MG63 (cell line): Measurements from ENCODE around the gene FIGLA. TPM values are rescaled to one million over a fixed set of nuclear protein-coding genes. Genes with fewer than 3 reads are reported as not detected.
"Not testable (repeated sequence)": the region's sequence is repeated elsewhere in the genome, so short reads cannot be mapped to it uniquely, and the experiment has no call there.

Experiments used
- DNase-seq: peaks from one replicate; pipeline ENCODE4 v3.0.0-alpha.2; 2020
- H3K27me3 ChIP-seq: fragments of 250-450 bp; sonication (Bioruptor Pico); 2 replicates; pipeline ENCODE4 v1.5.1; 2020; ENCODE audit warnings: mild to moderate bottlenecking, moderate library complexity
- H3K36me3 ChIP-seq: fragments of 250-450 bp; sonication (Bioruptor Pico); 2 replicates; pipeline ENCODE4 v1.5.1; 2020; ENCODE audit warnings: mild to moderate bottlenecking, moderate library complexity
- H3K4me3 ChIP-seq: fragments of 250-450 bp; sonication (Bioruptor Pico); 2 replicates; pipeline ENCODE4 v1.5.1; 2020; ENCODE audit warnings: mild to moderate bottlenecking, moderate library complexity
- H3K9me3 ChIP-seq: fragments of 250-450 bp; sonication (Bioruptor Pico); 2 replicates; pipeline ENCODE4 v1.5.1; 2020; ENCODE audit warnings: mild to moderate bottlenecking, moderate library complexity
- total RNA-seq: library from RNA; depleted of rRNA; stranded (reverse); fragments of >200 nt; shearing (Covaris generic); gene quantifications from 2 replicates; pipeline ENCODE4 v1.2.3, GENCODE V29; 2014; ENCODE audit warnings: low replicate concordance; rRNA removed

The FIGLA gene
- total RNA-seq, 1 experiment from 2014 or later: not detected

DNA sequence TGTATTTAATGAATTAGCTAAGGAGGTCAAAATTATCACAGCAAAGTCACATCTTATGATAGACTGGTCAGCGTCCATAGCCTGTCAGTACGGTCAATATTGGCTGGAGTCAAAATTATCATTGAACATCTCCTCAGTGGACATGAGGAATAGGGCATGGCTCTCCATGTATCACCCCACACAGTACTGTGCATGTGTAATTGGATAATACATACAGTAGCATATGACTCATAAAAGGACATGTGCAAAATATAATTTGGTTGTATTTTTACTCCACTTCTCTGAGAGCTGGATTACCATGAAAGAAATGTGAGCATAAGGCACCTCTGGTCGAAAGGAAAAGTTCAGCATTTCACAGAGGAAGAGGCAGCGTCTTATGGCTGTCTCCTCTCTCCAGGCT is 47.4 kb downstream of the FIGLA start:
- H3K27me3 ChIP-seq: no peaks in the 10 kb centered on the region
- no peaks in the 10 kb centered on the region for H3K36me3 ChIP-seq
- H3K4me3 ChIP-seq: no peak overlapping the region
- no peaks in the 10 kb centered on the region for H3K9me3 ChIP-seq
- no peak for DNase-seq

DNA sequence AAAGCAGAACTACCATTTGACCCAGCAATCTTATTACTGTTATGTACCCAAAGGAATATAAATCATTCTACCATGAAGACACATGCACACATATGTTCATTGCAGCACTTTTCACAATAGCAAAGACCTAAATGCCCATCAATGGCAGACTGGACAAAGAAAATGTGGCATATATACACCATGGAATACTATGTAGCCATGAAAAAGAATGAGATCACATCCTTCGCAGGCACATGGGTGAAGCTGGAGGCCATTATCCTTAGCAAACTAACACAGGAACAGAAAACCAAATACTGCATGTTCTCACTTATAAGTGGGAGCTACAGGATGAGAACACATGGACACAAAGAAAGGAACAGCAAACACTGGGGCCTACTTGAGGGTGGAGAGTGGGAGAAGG is 51.0 kb downstream of the FIGLA start:
- H3K36me3 ChIP-seq, H3K4me3 ChIP-seq, H3K9me3 ChIP-seq, DNase-seq, H3K27me3 ChIP-seq: not testable (repeated sequence)

DNA sequence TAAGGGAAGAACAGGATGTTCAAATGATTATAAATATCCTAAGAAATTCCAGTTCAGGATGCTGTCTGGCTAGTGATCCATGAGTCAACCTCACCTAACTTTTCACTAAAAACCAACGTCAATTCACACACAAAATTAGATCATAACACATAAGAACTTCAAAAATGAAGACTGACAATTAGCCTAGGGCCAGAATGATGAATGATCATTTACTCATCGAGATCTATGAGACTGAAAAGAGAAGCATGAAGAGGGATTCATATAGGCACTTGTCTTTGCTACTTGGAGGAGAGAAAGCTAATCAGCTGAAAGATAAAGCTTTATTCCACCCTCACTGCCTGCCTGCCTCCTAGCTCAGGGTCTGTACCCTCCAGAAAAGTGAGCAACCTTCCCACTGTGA is 52.3 kb downstream of the FIGLA start:
- DNase-seq: no peak

DNA sequence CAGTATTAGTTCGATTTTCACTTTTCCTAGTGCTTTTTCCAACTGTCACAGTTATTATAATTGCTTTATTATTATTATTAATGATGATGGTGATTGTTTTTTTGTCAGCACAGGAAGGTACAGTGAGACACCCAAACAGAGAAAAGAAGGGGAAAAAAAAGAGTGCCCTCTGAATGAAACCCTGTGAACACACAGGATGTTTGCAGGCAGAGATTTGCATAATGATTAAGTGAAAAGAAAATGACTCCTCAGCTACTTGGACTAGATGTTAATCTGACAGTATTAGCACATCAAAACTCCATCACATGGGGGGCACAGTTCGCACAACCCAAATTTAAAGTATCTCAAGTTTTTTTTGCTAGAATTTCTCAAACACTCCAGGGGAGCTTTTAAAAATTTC is 55.4 kb downstream of the FIGLA start:
- Histone ChIP-seq H3K27me3 (no peaks in the 10 kb centered on the region), H3K36me3 (no peaks in the 10 kb centered on the region), H3K9me3 (no peaks in the 10 kb centered on the region), H3K4me3 (no peak overlapping the region)
- no peak for DNase-seq

More for the DNA sequence above, 52.3 kb downstream of the FIGLA start:
- no peaks in the 10 kb centered on the region for H3K9me3 ChIP-seq
- H3K4me3 ChIP-seq: no peak overlapping the region
- H3K27me3 ChIP-seq: no peaks in the 10 kb centered on the region
- no peaks in the 10 kb centered on the region for H3K36me3 ChIP-seq

DNA sequence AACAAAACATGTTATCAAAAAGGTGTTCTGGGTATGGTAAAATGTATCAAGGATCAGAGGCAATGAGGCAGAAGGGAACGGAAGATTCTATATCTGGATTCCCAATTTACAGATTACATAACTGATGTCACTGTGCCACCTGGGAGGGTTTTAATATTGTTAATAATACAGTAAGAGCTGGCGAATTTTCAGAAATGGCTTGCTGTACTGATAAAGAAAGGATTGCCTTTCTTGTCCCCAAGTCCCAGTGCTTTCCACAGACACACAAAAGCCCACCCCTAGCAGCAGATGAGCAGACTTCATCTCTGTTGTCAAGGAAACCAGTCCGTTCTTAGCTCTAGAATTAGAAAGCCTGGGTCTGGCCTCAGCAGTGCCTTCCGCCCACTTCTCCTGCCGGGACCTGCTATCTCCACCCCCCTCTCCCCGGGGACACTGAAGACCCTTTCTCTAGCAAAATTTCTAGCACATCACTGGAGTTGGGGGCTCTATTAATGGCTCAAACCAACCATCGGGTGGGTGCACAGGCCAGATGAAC is 56.7 kb downstream of the FIGLA start:
- H3K36me3 ChIP-seq: no peaks in the 10 kb centered on the region
- DNase-seq: no peak
- no peaks in the 10 kb centered on the region for H3K27me3 ChIP-seq
- H3K4me3 ChIP-seq: no peak overlapping the region
- no peaks in the 10 kb centered on the region for H3K9me3 ChIP-seq

DNA sequence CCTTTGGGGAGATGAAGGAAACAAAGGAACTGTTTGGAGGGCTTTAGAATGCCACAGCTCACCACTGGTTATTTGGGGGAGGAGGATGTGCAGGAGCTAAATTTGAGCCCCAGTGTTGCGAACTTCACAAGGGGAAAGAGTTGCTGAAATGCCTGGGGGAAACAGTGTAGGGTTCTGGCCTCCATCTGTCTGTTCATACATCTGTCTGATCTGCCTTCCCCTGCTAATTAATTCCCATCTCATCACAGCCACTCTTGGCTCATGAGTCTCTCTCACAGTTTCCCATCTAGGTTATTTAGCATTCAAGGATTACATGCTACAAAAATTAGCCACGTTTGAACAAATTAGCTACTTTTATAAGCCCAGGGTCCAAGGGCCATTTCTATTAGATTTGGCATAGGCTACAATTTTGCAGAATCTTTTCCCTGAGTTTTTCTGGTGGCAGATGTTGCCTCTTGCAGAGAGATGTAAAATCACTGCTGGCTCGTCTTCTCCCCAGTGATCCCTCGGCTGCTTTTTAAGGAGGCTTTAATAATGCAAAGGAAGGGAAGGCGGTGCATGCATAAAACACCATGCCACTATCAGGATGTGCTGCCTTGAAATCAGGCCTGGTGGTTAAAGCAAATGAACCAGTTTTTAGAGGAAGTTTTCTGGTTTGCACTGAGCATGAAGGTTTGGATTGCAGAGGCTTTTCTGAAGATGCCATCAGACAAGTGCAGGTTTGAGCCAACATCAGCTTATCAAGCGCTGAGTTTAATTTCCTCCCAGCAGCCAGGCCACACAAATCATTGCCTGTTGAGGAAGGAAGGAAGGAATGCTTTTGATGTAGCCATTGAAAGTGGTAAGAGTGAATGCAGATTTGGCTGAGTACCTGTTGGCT is 57.4 kb downstream of the FIGLA start:
- H3K4me3 ChIP-seq: no peak overlapping the region
- H3K27me3 ChIP-seq: no peaks in the 10 kb centered on the region
- DNase-seq: no peak
- no peaks in the 10 kb centered on the region for H3K36me3 ChIP-seq
- no peaks in the 10 kb centered on the region for H3K9me3 ChIP-seq

DNA sequence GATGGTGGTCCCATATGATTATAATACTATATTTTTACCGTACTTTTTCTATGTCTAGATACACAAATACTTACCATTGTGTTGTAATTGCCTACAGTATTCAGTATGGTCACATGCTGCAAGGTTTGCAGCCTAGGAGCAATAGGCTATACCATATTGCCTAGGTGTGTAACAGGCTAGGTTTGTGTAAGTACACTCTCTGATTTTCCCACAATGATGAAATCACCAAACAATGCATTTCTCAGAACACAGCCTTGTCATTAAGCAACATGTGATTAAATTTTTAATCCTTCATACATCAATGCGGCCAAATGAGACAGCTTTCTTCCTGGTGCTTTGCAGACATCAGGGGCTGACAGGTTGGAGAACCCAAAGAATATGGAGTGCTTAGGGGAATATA is 59.7 kb downstream of the FIGLA start:
- H3K36me3 ChIP-seq: no peaks in the 10 kb centered on the region
- DNase-seq: no peak
- H3K4me3 ChIP-seq: no peak overlapping the region
- no peaks in the 10 kb centered on the region for H3K9me3 ChIP-seq
- no peaks in the 10 kb centered on the region for H3K27me3 ChIP-seq

DNA sequence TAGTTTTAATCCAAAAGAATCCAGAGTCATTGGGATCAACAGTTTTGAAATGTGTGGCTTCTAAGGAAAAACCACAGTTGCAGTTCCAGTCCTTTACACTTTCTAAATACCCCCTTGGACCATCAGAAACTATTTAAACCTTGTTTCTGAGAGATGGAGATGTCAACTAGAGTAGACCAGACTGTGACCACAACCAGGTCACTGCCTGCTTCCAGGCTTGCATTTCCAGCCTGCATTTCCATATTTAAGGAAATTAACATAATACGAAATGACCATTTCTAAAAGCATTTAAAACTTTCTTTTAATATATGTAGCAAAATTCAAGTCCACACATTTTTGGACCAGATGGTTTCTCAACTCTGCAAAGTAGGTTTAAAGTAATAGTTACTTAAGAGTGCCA is 60.8 kb downstream of the FIGLA start:
- DNase-seq: no peak
- H3K27me3 ChIP-seq: no peaks in the 10 kb centered on the region

DNA sequence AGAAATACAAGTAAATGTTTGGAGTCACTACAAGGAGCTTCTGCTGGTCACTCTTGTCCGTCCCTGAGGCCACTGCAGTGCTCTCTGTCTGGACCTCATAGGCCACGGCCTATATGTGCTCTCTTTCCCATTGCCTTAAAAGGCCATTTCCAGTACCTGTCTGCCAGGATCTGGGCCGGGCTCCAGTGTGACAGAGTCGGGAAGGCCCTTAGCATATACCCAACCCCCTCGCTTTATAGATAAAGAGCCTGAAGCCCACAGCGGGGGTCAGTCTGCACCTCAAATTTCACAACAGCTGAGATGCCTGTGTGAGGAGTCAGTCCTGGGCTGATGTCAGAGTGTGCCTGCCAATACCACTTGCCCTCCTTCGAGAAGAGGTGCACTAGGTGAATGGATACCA is 62.3 kb downstream of the FIGLA start:
- DNase-seq: no peak
- Histone ChIP-seq H3K36me3 (no peaks in the 10 kb centered on the region), H3K4me3 (no peak overlapping the region), H3K27me3 (no peaks in the 10 kb centered on the region), H3K9me3 (no peaks in the 10 kb centered on the region)

More for the DNA sequence above, 60.8 kb downstream of the FIGLA start:
- H3K36me3 ChIP-seq: no peaks in the 10 kb centered on the region
- no peaks in the 10 kb centered on the region for H3K9me3 ChIP-seq
- H3K4me3 ChIP-seq: no peak overlapping the region

Other genes starting within 250 kb of the FIGLA start
- gene TGFA, start 236.8 kb downstream of the FIGLA start, total RNA-seq: 0.05 and 0.43 TPM in 2 replicates
- gene ADD2, start 22.4 kb downstream of the FIGLA start, total RNA-seq: 3.4 and 13.3 TPM in 2 replicates
- not detected in 2 replicates for gene CLEC4F, start 30.0 kb upstream of the FIGLA start, total RNA-seq
- gene CD207, start 45.2 kb upstream of the FIGLA start, total RNA-seq: not detected in 2 replicates
- 1.9 TPM in 1 of 2 replicates, not detected in the other for gene VAX2, start 109.9 kb upstream of the FIGLA start, total RNA-seq
- not detected in 2 replicates for gene ATP6V1B1, start 145.3 kb upstream of the FIGLA start, total RNA-seq
- gene ANKRD53, start 188.0 kb upstream of the FIGLA start, total RNA-seq: not detected in 2 replicates
- 39.8 and 78.4 TPM in 2 replicates for gene TEX261, start 204.2 kb upstream of the FIGLA start, total RNA-seq